ENCODE data around the gene LDLRAD1.
"Not testable (repeated sequence)": the region's sequence is repeated elsewhere in the genome, so short reads cannot be mapped to it uniquely, and the experiment has no call there.

The LDLRAD1 gene, protein sequence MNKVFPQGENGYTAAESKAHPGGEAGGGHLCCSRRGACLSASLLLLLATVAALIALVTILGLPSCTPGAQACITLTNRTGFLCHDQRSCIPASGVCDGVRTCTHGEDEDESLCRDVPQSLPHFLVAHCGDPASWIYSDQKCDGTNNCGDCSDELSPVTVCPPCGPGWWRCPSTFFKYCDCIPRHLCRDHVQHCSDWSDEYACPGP

DNA sequence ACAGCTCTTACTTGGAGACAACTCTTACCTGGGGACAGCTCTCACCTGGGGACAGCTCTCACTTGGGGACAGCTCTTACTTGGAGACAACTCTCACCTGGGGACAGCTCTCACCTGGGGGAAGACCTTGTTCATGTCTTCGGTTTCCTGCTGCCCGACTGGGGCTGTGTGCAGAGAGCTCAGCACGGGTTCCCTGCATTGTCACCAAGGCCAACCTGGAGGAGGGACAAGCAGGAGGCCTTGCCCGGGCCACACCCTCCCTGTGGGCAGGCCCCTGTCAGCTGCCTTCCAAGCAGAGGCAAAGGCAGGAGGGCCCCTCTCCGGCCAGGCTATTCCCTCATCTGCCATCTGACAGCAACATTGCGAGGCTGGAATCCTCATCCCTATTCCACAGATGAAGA lies at the start of gene LDLRAD1:
Gene LDLRAD1 (minus strand): TSS at position 208 of the 400 bp plus-strand sequence. CDS start 74 bp downstream, at position 134.
- DNase-seq, result no peak

- DNase-seq, result no peak
Observed at GRCh38 chr1:54064299-54064698, 46.3 kb upstream of the LDLRAD1 start.

GRCh38 chr1:54054438-54054749 lies 36.4 kb upstream of the LDLRAD1 start:
- DNase-seq, result no peak

DNA sequence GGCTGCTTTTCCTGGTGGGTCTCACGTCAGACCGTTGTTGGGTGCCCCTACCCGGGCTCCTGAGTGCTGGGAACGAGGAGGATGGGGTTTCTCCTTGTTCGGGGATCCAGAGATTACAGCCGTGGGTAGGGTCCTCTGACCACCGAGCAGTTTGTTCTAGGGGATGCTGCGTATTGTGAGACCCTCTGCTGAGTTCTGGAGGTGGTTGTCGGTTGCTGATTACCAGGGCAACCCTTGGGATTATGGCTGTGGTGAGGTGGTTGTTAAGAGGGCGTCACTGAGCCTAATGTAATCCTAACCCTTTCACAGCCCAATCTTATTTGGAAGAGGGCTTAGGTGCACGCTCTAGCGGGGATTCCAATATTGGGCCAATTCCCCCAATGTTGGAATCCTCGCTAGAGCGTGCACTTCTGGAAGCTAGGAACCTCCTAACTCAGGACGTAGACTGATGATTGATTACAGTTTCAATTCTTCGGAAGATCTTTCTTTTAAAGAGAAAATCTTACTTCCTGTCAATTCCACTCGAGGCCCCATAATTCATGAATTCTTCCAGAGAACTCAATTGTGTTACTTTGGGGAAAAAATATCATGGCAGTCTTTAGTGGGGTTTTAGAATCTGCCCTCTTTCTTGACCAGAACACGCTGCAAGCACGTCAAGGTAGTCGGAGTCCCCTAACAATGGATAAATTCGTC lies 35.9 kb upstream of the LDLRAD1 start:
- DNase-seq, result no peak

GRCh38 chr1:54052934-54053744 lies 35.2 kb upstream of the LDLRAD1 start, which contains the start of the genes TCEANC2 and TMEM59:
Gene TCEANC2 (plus strand): TSS chr1:54053608. CDS start chr1:54054423, 815 bp downstream.
Gene TMEM59 (minus strand): TSS chr1:54053204. CDS start chr1:54053188, 16 bp downstream.
- peak; percentile 97 for DNase-seq

DNA sequence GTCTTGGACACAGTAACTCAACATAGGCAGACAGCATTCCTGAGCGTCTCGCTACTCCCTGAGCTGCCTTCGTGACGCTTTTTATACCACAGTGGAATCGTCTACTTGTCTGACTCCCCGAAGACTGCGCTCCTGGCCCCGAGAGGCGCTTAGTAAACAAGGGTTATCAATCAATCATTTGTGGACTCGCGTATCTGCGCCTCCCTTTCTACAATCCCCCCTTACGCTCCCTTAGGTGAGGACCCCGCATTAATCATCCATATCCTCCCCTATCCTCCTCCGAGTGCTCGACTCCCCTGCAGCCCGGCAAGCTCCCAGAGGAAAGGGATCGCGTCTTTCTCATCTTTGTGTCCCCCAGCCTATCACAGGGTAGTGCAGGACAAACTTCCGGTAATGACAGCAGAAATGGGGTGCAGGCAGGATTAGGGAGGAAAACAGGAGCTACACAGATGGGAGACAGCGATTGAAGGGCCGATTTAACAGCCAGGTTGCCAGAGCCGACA lies 34.5 kb upstream of the LDLRAD1 start:
- peak; percentile 25 for DNase-seq

- DNase-seq, result no peak
Observed at GRCh38 chr1:54051933-54052430, 34.0 kb upstream of the LDLRAD1 start.

- DNase-seq, result not testable (repeated sequence)
Observed at GRCh38 chr1:54050435-54050834, 32.4 kb upstream of the LDLRAD1 start.

DNA sequence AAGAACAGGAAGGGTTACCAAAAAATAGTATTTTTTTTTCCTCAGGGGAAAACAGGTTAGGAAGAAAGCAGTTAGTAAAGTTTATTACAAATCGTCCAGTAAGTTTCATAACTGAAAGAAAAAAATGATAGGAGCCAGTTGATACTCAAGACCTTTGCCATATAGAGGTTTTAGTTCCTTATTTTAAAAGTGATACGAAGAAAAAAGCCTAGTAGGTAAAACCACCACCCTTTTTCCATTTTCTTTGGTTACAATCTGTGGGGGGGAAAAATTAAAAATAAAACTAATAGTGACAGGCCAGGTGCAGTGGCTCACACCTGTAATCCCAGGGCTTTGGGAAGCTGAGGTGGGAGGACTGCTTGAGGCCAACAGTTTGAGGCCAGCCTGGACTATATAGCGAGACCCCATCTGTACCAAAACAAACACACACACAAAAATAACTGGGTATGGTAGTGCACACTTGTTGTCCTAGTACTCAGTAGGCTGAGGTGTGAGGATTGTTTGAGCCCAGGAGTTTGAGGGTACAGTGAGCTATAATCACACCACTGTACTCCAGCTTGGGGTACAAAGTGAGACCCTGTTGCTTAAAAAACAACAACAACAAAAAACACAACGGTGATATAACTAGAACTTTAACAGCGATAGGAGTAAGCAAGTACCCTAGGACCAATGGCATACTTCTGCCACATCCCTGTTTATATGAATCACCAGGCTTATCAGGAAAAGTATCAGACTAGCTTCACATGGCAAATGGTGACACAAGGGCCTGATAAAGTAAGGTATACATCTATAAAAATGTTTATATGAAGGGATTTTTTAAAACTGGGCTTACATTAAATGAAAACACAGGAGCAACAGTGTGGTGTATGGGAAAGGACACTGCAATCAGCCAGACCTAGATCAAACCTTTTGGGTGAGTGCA lies 29.7 kb upstream of the LDLRAD1 start:
- no peak for DNase-seq

- no peak for DNase-seq
Observed at GRCh38 chr1:54046671-54047383, 28.8 kb upstream of the LDLRAD1 start.

DNA sequence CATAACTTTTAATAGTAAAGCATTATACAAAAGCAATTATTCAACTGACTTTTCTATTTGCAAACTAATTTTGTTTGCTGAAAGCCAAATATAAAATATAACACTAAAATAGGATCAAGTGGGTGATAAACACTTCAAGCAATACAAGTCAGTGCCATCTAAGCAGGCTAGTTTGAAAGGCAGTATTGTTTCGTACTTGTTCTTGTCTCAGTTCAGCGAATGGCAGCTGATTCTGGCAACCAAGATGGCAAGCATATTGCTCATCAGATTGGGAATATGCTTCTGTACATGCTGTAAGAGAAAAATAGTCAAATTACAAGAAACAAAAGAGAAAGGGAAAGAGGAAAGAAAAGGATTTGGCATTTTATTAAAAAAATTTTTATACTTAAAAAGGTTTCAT lies 27.5 kb upstream of the LDLRAD1 start:
- no peak for DNase-seq

- DNase-seq, result no peak
Observed at GRCh38 chr1:54041806-54042205, 23.8 kb upstream of the LDLRAD1 start.

GRCh38 chr1:54037476-54037875 lies 19.5 kb upstream of the LDLRAD1 start:
- DNase-seq, result no peak

DNA sequence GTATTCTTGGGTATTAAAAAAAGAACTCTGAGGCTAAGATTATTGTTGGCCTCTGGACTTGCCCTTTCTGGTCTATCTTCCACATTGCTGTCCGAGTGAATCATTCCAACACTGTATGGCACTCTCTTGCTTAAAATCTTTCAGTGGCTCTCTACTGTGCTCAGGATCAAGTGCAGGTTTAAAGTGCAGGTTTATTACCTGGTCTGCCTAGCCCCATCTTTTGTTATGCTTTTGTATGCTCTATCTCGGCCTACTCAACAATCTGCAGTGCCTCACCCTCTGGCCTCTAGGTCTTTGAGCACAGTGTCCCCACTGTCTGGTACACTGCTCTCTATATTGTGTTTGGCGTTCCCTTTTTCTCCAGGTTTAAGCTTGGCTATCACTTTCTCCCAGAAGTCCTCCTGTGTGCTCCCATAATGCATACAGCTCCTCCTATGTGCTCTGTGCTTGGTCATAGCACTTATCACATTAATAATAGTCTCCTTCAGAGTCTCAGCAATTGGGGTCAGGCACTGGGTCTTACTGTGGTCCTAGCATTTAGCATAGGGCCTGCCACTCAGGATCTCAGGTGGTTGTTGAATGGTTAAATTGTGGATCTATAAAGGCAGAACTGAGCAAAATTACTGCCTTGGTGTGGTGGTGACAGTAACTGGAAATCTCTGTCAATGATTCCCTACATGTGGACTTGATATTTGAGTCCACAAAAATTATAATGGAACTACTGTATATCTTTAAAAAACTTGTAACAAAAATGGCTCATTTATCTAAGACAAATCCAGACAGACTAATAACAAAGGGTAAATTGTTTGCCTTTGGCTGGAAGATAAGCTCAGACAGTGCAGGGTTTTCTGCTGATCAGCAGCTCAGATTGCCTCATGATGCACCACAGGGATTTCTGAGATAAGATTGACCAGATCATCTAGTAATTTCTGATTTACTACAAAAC lies 10.6 kb upstream of the LDLRAD1 start:
- no peak for DNase-seq

GRCh38 chr1:54027848-54028247 lies 9.9 kb upstream of the LDLRAD1 start:
- no peak for DNase-seq

GRCh38 chr1:54024811-54025210 lies 6.8 kb upstream of the LDLRAD1 start:
- DNase-seq, result not testable (repeated sequence)

- DNase-seq, result no peak
Observed at GRCh38 chr1:54024358-54024757, 6.4 kb upstream of the LDLRAD1 start.

DNA sequence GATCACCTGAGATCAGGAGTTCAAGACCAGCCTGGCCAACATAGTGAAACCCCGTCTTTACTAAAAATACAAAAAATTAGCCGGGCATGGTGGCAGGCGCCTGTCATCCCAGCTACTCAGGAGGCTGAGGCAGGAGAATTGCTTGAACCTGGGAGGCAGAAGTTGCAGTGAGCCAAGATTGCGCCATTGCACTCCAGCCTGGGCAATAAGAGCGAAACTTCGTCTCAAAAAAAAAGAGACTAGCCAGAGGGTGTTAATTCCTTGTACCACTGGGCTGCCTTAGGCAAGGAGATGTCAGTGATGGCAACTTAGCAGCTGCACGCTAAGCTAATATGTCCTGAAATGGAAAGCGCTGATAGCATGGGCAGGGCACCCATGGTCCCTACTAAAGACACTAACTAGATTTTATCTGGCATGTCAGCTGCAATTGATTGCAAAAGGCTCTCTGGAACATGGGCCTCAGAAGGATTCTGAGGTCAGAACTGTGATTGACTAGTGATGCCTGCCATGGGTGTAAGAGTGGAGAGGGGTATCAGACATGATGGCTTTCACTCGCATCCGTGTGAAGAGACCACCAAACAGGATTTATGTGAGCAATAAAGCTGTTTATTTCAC lies 1.7 kb upstream of the LDLRAD1 start:
- not testable (repeated sequence) for DNase-seq

DNA sequence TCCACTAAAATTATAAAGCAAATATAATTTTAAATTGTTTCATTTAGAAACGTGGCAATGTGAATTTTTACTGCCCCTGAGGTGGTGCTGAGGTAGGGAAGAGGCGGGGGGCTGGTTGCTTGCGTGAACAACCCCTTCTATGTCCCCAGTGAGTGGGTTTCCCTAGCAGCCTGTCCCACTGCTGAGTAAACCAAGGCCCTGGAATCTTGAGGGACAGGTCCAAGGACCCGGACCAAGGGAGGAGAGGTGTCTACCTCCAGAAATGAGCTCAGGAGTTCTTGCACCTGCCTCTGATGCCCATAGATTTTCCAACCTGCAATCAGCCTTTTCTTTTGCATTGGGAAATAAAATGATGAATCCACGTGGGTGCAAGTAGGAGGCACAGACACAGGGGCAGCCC lies 649 bp upstream of the LDLRAD1 start:
- DNase-seq, result no peak
